HG02610 (cell line): ENCODE measurements around the gene HTD2.
"Not testable (repeated sequence)": the region's sequence is repeated elsewhere in the genome, so short reads cannot be mapped to it uniquely, and the experiment has no call there.

Experiments
- ATAC-seq: cut with Tn5 transposase; IDR thresholded peaks from one replicate; pipeline ENCODE4 v1.9.1; 2021; ENCODE audit warnings: mild to moderate bottlenecking, moderate library complexity; ENCODE audit not compliant: unreplicated experiment

The HTD2 gene

GRCh38 chr3:58305882-58306711, at the start of gene HTD2, which contains the start of gene RPP14:
HTD2 (plus strand) TSS chr3:58306520; CDS start chr3:58317614, 11,094 bp downstream.
RPP14 (plus strand) TSS chr3:58306245; CDS start chr3:58310330, 4,085 bp downstream.
- ATAC-seq = peak; percentile 91

GRCh38 chr3:58258392-58259055, 47.8 kb upstream of the HTD2 start:
- no peak for ATAC-seq

- ATAC-seq = no peak
These were observed 46.0 kb upstream of the HTD2 start for GRCh38 chr3:58260261-58260731.

- no peak for ATAC-seq
These were observed 45.6 kb upstream of the HTD2 start for GRCh38 chr3:58260733-58261132.

- peak; percentile 56 for ATAC-seq
These were observed 44.2 kb upstream of the HTD2 start for GRCh38 chr3:58261954-58262666.

GRCh38 chr3:58266577-58266976, 39.7 kb upstream of the HTD2 start:
- no peak for ATAC-seq

GRCh38 chr3:58267543-58267942, 38.8 kb upstream of the HTD2 start:
- ATAC-seq = not testable (repeated sequence)

- no peak for ATAC-seq
These were observed 37.0 kb upstream of the HTD2 start for GRCh38 chr3:58269356-58269755.

- no peak for ATAC-seq
These were observed 35.8 kb upstream of the HTD2 start for GRCh38 chr3:58270485-58270884.

GRCh38 chr3:58271901-58272501, 34.3 kb upstream of the HTD2 start:
- no peak for ATAC-seq

GRCh38 chr3:58272891-58273290, 33.4 kb upstream of the HTD2 start:
- no peak for ATAC-seq

- ATAC-seq = not testable (repeated sequence)
These were observed 33.0 kb upstream of the HTD2 start for GRCh38 chr3:58273362-58273761.

- ATAC-seq = no peak
These were observed 32.2 kb upstream of the HTD2 start for GRCh38 chr3:58274027-58274614.

- ATAC-seq = no peak
These were observed 25.3 kb upstream of the HTD2 start for GRCh38 chr3:58281069-58281468.

- ATAC-seq = no peak
These were observed 21.0 kb upstream of the HTD2 start for GRCh38 chr3:58285334-58285733.

GRCh38 chr3:58287354-58287753, 19.0 kb upstream of the HTD2 start:
- no peak for ATAC-seq

- ATAC-seq = no peak
These were observed 18.1 kb upstream of the HTD2 start for GRCh38 chr3:58288011-58288728.

GRCh38 chr3:58288964-58289613, 17.2 kb upstream of the HTD2 start:
- ATAC-seq = not testable (repeated sequence)

- ATAC-seq = not testable (repeated sequence)
These were observed 15.9 kb upstream of the HTD2 start for GRCh38 chr3:58290446-58290845.
